Endodermal cell (in vitro differentiated cells): ENCODE results near the gene MMD2. TPM values are rescaled to one million over a fixed set of nuclear protein-coding genes. Genes with fewer than 3 reads are reported as not detected.
A peak's percentile ranks its signal among the peaks of the same experiment; 100 is the strongest.

Experiments
- DNase-seq: peaks from one replicate; pipeline ENCODE4 v3.0.0-alpha.2; 2017
- H3K27ac ChIP-seq: 2 replicates; pipeline ENCODE4 v1.5.1; 2013; ENCODE audit warnings: mild to moderate bottlenecking, low read depth, low read length, moderate library complexity
- H3K27me3 ChIP-seq: 2 replicates; pipeline ENCODE4 v1.6.1; 2013; ENCODE audit warnings: mild to moderate bottlenecking, low read length, moderate library complexity; ENCODE audit not compliant: insufficient read depth, control insufficient read depth, poor library complexity, severe bottlenecking
- H3K36me3 ChIP-seq: 2 replicates; pipeline ENCODE4 v1.7.0; 2013; ENCODE audit warnings: mild to moderate bottlenecking, low read length, moderate library complexity; ENCODE audit not compliant: control insufficient read depth, insufficient read depth
- H3K4me1 ChIP-seq: one replicate; pipeline ENCODE4 v1.7.0; 2013; ENCODE audit warnings: low read length; ENCODE audit not compliant: control insufficient read depth, insufficient read depth
- H3K4me3 ChIP-seq: 2 replicates; pipeline ENCODE4 v1.5.1; 2013; ENCODE audit warnings: mild to moderate bottlenecking, low read length, moderate library complexity
- H3K9ac ChIP-seq: 2 replicates; pipeline ENCODE4 v1.6.1; 2013; ENCODE audit warnings: mild to moderate bottlenecking, low read length, moderate library complexity; ENCODE audit not compliant: poor library complexity, severe bottlenecking; ENCODE audit errors: extremely low read depth
- H3K9me3 ChIP-seq: 2 replicates; pipeline ENCODE4 v1.6.1; 2013; ENCODE audit warnings: mild to moderate bottlenecking, low read length, moderate library complexity; ENCODE audit not compliant: control insufficient read depth
- H3K27ac Mint-ChIP-seq: 2 replicates; pipeline ENCODE4 v1.8.0; 2020; ENCODE audit warnings: mixed read lengths
- H3K27me3 Mint-ChIP-seq: 2 replicates; pipeline ENCODE4 v1.8.0; 2021; ENCODE audit warnings: mild to moderate bottlenecking, mixed read lengths; ENCODE audit not compliant: insufficient read depth
- H3K36me3 Mint-ChIP-seq: 2 replicates; pipeline ENCODE4 v1.8.0; 2020; ENCODE audit warnings: low read depth, mixed read lengths
- H3K4me1 Mint-ChIP-seq: 2 replicates; pipeline ENCODE4 v1.8.0; 2020; ENCODE audit warnings: mixed read lengths
- H3K4me3 Mint-ChIP-seq: 2 replicates; pipeline ENCODE4 v1.8.0; 2020; ENCODE audit warnings: mild to moderate bottlenecking, moderate library complexity, mixed read lengths
- H3K9me3 Mint-ChIP-seq: 2 replicates; pipeline ENCODE4 v1.8.0; 2020; ENCODE audit warnings: mild to moderate bottlenecking, mixed read lengths
- CTCF ChIP-seq: fragments of 200-600 bp; sonication (generic); conservative IDR thresholded peaks from 2 replicates; pipeline ENCODE4 v1.5.0; 2021; ENCODE audit warnings: antibody characterized with exemption, mild to moderate bottlenecking
- WGBS, 2 experiments: methylation state at CpG; one replicate each; pipeline versions ENCODE4 v1.1.5 to v1.1.7; 2013; ENCODE audit warnings: missing lambda C conversion rate in 2 of 2, mixed read lengths in 1 of 2; ENCODE audit not compliant: insufficient coverage in 1 of 2, insufficient read length in 1 of 2; 5-methylcytosine and 5-hydroxymethylcytosine counted together
- total RNA-seq, 2 donors: library from RNA; stranded (reverse); fragmentation: NEBNext Ultra II Directional in 1 of 2; extraction: Animal tissue kit (Norgen Biotek cat#: 25700) in 1 of 2; gene quantifications; 2 replicates in 1 of 2; 3 replicates in 1 of 2; pipeline ENCODE4 v1.2.1, GENCODE V29; 2021

The MMD2 gene
- total RNA-seq, 2 donors from 2014 or later, result 0.15 TPM; not detected in 1

GRCh38 chr7:4871056-4871680, 87.8 kb downstream of the MMD2 start:
- Histone ChIP-seq H3K27ac (no peak overlapping the region), H3K9me3 (peaks cover 7% of the 10 kb centered on the region), H3K27me3 (no peaks in the 10 kb centered on the region), H3K4me3 (no peak overlapping the region), H3K36me3 (peaks cover 13% of the 10 kb centered on the region), H3K4me1 (peaks cover 4% of the 10 kb centered on the region), H3K9ac (no peak overlapping the region)
- Mint-ChIP-seq H3K4me3 (no peak overlapping the region), H3K36me3 (peaks cover 51% of the 10 kb centered on the region), H3K9me3 (no peaks in the 10 kb centered on the region), H3K27me3 (no peaks in the 10 kb centered on the region), H3K27ac (no peak overlapping the region), H3K4me1 (peaks cover 20% of the 10 kb centered on the region)
- no peak for DNase-seq
- peak; percentile 17 for TF ChIP-seq CTCF
- WGBS, 2 experiments, result 93 to 94% methylated on average over 14 to 23 of the region's 23 CpGs

GRCh38 chr7:4868493-4868892, 90.5 kb downstream of the MMD2 start:
- H3K9ac ChIP-seq, result no peak overlapping the region
- H3K4me1 ChIP-seq, result peaks cover 4% of the 10 kb centered on the region
- H3K36me3 Mint-ChIP-seq, result peaks cover 60% of the 10 kb centered on the region
- H3K4me1 Mint-ChIP-seq, result peaks cover 19% of the 10 kb centered on the region
- H3K4me3 ChIP-seq, result no peak overlapping the region
- peaks cover 14% of the 10 kb centered on the region for H3K36me3 ChIP-seq
- H3K9me3 ChIP-seq, result peaks cover 18% of the 10 kb centered on the region
- no peak overlapping the region for H3K27ac Mint-ChIP-seq
- 94 to 100% methylated on average over 5 of the region's 5 CpGs for WGBS, 2 experiments
- H3K9me3 Mint-ChIP-seq, result peaks cover 3% of the 10 kb centered on the region
- no peak for DNase-seq
- H3K4me3 Mint-ChIP-seq, result no peak overlapping the region
- H3K27ac ChIP-seq, result no peak overlapping the region
- no peaks in the 10 kb centered on the region for H3K27me3 Mint-ChIP-seq
- H3K27me3 ChIP-seq, result no peaks in the 10 kb centered on the region
- no peak for TF ChIP-seq CTCF

- Histone ChIP-seq H3K4me1 (no peaks in the 10 kb centered on the region), H3K9me3 (peaks cover 31% of the 10 kb centered on the region), H3K27me3 (no peaks in the 10 kb centered on the region), H3K9ac (no peak overlapping the region), H3K4me3 (no peak overlapping the region), H3K36me3 (peaks cover 11% of the 10 kb centered on the region), H3K27ac (no peak overlapping the region)
- 90 to 93% methylated on average over 8 to 9 of the region's 9 CpGs for WGBS, 2 experiments
- Mint-ChIP-seq H3K27me3 (no peaks in the 10 kb centered on the region), H3K4me1 (peaks cover 2% of the 10 kb centered on the region), H3K27ac (no peak overlapping the region), H3K9me3 (peaks cover 16% of the 10 kb centered on the region), H3K4me3 (no peak overlapping the region), H3K36me3 (peaks cover 70% of the 10 kb centered on the region)
- TF ChIP-seq CTCF, result no peak
- DNase-seq, result no peak
Measured at GRCh38 chr7:4866528-4867496, 92.2 kb downstream of the MMD2 start.
